Smooth muscle cell (in vitro differentiated cells): ENCODE measurements around the gene KCNQ1. TPM values are rescaled to one million over a fixed set of nuclear protein-coding genes. Genes with fewer than 3 reads are reported as not detected.

Experiments
- DNase-seq: peaks from one replicate; lab custom pipeline; 2025; ENCODE audit not compliant: unreplicated experiment; lab: John Stamatoyannopoulos, UW
- H2AFZ ChIP-seq: fragments of 200-600 bp; sonication (generic); 2 replicates; pipeline ENCODE4 v1.6.0; 2016; ENCODE audit warnings: antibody characterized with exemption, low read depth, mild to moderate bottlenecking
- H3F3A ChIP-seq: fragments of 200-600 bp; sonication (generic); 2 replicates; pipeline ENCODE4 v1.6.0; 2017; ENCODE audit warnings: antibody characterized with exemption, low read depth
- H3K27ac ChIP-seq: fragments of 200-600 bp; sonication (generic); 2 replicates; pipeline ENCODE4 v1.5.1; 2016; ENCODE audit warnings: low read depth, mild to moderate bottlenecking
- H3K27me3 ChIP-seq: fragments of 200-600 bp; sonication (generic); 2 replicates; pipeline ENCODE4 v1.6.1; 2016; ENCODE audit warnings: low read depth, mild to moderate bottlenecking
- H3K36me3 ChIP-seq: fragments of 200-600 bp; sonication (generic); 2 replicates; pipeline ENCODE4 v1.5.1; 2016; ENCODE audit warnings: low read depth
- H3K4me1 ChIP-seq: fragments of 200-600 bp; sonication (generic); 2 replicates; pipeline ENCODE4 v1.5.1; 2016; ENCODE audit warnings: low read depth
- H3K4me2 ChIP-seq: fragments of 200-600 bp; sonication (generic); 2 replicates; pipeline ENCODE4 v1.6.0; 2016; ENCODE audit warnings: mild to moderate bottlenecking
- H3K4me3 ChIP-seq: fragments of 200-600 bp; sonication (generic); 2 replicates; pipeline ENCODE4 v1.5.1; 2016; ENCODE audit warnings: mild to moderate bottlenecking
- H3K79me2 ChIP-seq: fragments of 200-600 bp; sonication (generic); 2 replicates; pipeline ENCODE4 v1.6.0; 2016; ENCODE audit warnings: low read depth, mild to moderate bottlenecking
- H3K9ac ChIP-seq: fragments of 200-600 bp; sonication (generic); 2 replicates; pipeline ENCODE4 v1.6.0; 2016; ENCODE audit warnings: low read depth
- H3K9me3 ChIP-seq: fragments of 200-600 bp; sonication (generic); replicated peaks from 2 replicates; pipeline ENCODE4 v1.5.1; 2016; ENCODE audit warnings: low read depth
- H4K20me1 ChIP-seq: fragments of 200-600 bp; sonication (generic); 2 replicates; pipeline ENCODE4 v1.6.0; 2016; ENCODE audit warnings: low read depth
- WGBS: methylation state at CpG from one replicate; pipeline ENCODE4 v1.1.7; 2016; ENCODE audit warnings: low lambda C conversion rate; 5-methylcytosine and 5-hydroxymethylcytosine counted together
- polyA plus RNA-seq: library from polyadenylated mRNA; unstranded; fragments of >200 nt; fragmentation: Nextera tagmentation; extraction: Ambion mirVana; gene quantifications from 2 replicates; pipeline ENCODE4 v1.2.1, GENCODE V29; 2016
- total RNA-seq: library from RNA; depleted of rRNA; stranded (reverse); fragments of >200 nt; gene quantifications from 2 replicates; pipeline ENCODE4 v1.2.3, GENCODE V29; 2014
- TF ChIP-seq, protein P1 (sequence below): fragments of 200-600 bp; sonication (generic); IDR thresholded peaks from 2 replicates; pipeline ENCODE4 v1.5.1; 2017; ENCODE audit warnings: borderline replicate concordance, mild to moderate bottlenecking, antibody characterized with exemption; ENCODE audit not compliant: insufficient read depth, poor library complexity, severe bottlenecking

The KCNQ1 gene
- total and polyA plus RNA-seq, 2 experiments from 2014 or later = 1.3 to 2.3 TPM

DNA sequence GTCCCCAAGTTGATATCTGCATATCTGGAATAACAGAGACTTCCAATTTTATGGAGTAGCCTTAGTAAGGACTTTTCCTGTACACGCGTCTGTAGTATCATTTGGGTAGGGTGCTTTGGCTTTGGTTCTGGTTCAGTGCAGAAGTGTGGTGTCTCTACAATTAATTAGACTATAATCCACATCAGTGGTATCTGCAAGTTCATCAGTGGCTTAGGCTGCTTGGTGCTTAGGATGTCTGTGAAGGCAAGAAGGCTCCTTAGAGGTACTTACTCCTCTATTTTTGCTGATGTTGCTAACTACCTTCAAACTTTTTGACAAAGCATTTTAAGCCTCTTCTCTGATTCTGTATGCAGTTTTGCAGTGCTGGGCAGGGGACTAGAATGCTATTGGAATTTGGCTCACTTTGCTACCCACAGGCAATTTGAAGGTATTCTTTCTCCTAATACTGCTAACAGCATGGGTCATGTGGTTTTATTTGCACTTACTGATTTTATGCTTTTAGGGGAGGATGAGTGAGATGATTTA, 205.6 kb downstream of the KCNQ1 start:
- H3K9me3 ChIP-seq = peaks cover 25% of the 10 kb centered on the region
- no peaks in the 10 kb centered on the region for H3K4me1 ChIP-seq
- no peak overlapping the region for H2AFZ ChIP-seq
- no peaks in the 10 kb centered on the region for H3K27me3 ChIP-seq
- no peaks in the 10 kb centered on the region for H3K79me2 ChIP-seq
- TF ChIP-seq, protein P1, sequence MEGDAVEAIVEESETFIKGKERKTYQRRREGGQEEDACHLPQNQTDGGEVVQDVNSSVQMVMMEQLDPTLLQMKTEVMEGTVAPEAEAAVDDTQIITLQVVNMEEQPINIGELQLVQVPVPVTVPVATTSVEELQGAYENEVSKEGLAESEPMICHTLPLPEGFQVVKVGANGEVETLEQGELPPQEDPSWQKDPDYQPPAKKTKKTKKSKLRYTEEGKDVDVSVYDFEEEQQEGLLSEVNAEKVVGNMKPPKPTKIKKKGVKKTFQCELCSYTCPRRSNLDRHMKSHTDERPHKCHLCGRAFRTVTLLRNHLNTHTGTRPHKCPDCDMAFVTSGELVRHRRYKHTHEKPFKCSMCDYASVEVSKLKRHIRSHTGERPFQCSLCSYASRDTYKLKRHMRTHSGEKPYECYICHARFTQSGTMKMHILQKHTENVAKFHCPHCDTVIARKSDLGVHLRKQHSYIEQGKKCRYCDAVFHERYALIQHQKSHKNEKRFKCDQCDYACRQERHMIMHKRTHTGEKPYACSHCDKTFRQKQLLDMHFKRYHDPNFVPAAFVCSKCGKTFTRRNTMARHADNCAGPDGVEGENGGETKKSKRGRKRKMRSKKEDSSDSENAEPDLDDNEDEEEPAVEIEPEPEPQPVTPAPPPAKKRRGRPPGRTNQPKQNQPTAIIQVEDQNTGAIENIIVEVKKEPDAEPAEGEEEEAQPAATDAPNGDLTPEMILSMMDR = no peak
- H3K27ac ChIP-seq = no peak overlapping the region
- no peak for DNase-seq
- no peak overlapping the region for H3K4me2 ChIP-seq
- H3K36me3 ChIP-seq = peaks cover 9% of the 10 kb centered on the region
- H3K9ac ChIP-seq = no peak overlapping the region
- H3K4me3 ChIP-seq = no peak overlapping the region
- peaks cover 34% of the 10 kb centered on the region for H3F3A ChIP-seq
- H4K20me1 ChIP-seq = no peaks in the 10 kb centered on the region
- WGBS = 98% methylated on average over 2 of the region's 2 CpGs

DNA sequence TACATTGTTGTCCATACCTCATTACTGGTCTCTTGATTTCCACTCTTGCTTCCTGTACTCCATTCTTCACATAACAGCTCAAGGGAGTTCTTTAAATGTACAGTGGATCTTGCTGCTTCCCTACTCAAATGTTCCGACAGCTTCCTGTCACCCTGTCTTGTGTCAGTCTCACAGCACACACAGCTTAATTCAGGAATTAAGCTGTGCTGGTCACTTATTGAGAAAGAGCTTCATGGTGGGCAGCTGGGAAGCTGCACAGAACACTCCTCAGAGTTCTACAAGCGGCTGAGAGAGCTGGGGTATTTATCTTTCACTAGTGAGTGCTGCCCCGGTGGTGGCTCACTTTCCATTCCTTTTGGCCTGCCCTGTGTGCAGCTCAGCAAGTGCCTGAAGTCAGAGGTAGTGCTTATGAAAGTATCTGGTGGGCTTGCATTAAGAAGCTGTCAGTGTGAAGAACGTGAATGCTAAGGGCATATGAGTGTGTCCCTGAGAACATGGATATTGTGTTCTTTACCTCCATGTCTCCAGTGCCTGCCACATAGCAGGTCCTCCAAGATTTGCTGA, 206.3 kb downstream of the KCNQ1 start:
- Histone ChIP-seq H3K36me3 (peaks cover 9% of the 10 kb centered on the region), H3K27me3 (no peaks in the 10 kb centered on the region), H3K9ac (no peak overlapping the region), H4K20me1 (no peaks in the 10 kb centered on the region), H3K4me3 (no peak overlapping the region), H3K27ac (no peak overlapping the region), H3K4me1 (no peaks in the 10 kb centered on the region), H3K4me2 (no peak overlapping the region), H3F3A (peaks cover 38% of the 10 kb centered on the region), H3K79me2 (no peaks in the 10 kb centered on the region), H2AFZ (no peak overlapping the region), H3K9me3 (peaks cover 25% of the 10 kb centered on the region)
- 66% methylated on average over 4 of the region's 4 CpGs for WGBS
- TF ChIP-seq, protein P1 = no peak
- DNase-seq = no peak

DNA sequence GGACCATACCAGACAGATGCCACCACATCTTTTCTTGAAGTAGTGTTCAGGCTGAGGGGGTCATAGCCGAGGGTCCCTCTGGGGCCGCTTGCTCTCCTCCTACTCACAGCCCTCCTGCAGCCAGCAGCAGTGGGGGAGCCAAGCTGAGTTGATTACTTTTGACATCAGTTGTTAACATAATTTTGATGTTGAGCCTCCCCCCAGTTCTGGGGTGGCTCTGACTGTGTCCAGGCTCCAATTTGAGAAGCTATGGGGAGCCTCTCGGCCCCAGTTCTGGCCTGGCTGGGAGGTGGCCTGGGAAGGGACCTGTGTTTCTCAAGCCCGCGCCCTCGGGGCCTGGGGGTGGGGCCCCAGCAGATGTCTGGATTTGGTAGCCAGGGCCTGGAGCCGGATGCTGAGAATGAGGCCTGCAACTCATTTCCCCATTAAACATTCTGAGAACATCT, 207.0 kb downstream of the KCNQ1 start:
- H3K27me3 ChIP-seq = no peaks in the 10 kb centered on the region
- WGBS = 72% methylated on average over 7 of the region's 7 CpGs
- H3K4me3 ChIP-seq = no peak overlapping the region
- peaks cover 9% of the 10 kb centered on the region for H3K36me3 ChIP-seq
- H3K27ac ChIP-seq = no peak overlapping the region
- no peaks in the 10 kb centered on the region for H4K20me1 ChIP-seq
- DNase-seq = no peak
- TF ChIP-seq, protein P1 = no peak
- H3K9me3 ChIP-seq = peaks cover 28% of the 10 kb centered on the region
- no peak overlapping the region for H3K9ac ChIP-seq
- no peaks in the 10 kb centered on the region for H3K79me2 ChIP-seq
- H3K4me1 ChIP-seq = no peaks in the 10 kb centered on the region
- no peak overlapping the region for H3K4me2 ChIP-seq
- peaks cover 40% of the 10 kb centered on the region for H3F3A ChIP-seq
- no peak overlapping the region for H2AFZ ChIP-seq
